Body of pancreas (tissue), 4 donors: ENCODE measurements around the gene SEC22B.
"Not testable (repeated sequence)": the region's sequence is repeated elsewhere in the genome, so short reads cannot be mapped to it uniquely, and the experiment has no call there.

ENCODE experiments used
- POLR2A ChIP-seq, 3 donors: fragments of 450-650 bp; IDR thresholded peaks; one replicate each; pipeline ENCODE4 v1.6.1; 2016; ENCODE audit warnings: antibody characterized with exemption in 3 of 3, mild to moderate bottlenecking in 2 of 3
- TF ChIP-seq, protein P1 (sequence below), 7 experiments: fragments of 450-650 bp in 4 of 7; fragments of 200-600 bp in 3 of 7; sonication (generic) in 3 of 7; IDR thresholded peaks; one replicate each; pipeline ENCODE4 v1.5.1; 2016 to 2019; ENCODE audit warnings: antibody characterized with exemption in 7 of 7

DNA sequence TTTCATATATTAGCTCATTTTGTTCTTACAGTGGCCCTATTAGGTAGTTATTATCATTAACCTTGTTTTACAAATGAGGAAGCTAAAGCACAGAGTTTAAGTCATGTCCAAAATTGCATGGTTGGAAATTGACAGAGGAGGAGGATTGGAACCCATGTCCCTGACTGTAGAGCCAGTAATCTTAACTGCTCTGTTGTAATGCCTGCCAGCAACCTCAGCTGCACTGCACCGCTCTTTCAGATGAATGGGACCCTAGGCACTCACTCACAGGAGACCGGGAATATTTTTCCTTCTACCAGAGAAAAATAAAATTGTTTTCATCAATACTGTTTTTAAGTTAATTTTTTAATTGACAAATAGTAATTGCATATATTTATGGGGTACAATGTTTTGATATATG lies 41.6 kb upstream of the SEC22B start:
- TF ChIP-seq, protein P1, sequence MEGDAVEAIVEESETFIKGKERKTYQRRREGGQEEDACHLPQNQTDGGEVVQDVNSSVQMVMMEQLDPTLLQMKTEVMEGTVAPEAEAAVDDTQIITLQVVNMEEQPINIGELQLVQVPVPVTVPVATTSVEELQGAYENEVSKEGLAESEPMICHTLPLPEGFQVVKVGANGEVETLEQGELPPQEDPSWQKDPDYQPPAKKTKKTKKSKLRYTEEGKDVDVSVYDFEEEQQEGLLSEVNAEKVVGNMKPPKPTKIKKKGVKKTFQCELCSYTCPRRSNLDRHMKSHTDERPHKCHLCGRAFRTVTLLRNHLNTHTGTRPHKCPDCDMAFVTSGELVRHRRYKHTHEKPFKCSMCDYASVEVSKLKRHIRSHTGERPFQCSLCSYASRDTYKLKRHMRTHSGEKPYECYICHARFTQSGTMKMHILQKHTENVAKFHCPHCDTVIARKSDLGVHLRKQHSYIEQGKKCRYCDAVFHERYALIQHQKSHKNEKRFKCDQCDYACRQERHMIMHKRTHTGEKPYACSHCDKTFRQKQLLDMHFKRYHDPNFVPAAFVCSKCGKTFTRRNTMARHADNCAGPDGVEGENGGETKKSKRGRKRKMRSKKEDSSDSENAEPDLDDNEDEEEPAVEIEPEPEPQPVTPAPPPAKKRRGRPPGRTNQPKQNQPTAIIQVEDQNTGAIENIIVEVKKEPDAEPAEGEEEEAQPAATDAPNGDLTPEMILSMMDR (IDR thresholded peaks at IDR 0.05) = not testable (repeated sequence)
- TF ChIP-seq POLR2A (IDR thresholded peaks at IDR 0.05) = not testable (repeated sequence)
